NT2/D1 (cell line): Measurements from ENCODE around the gene GSS.

Source experiments
- SUZ12 ChIP-seq: IDR thresholded peaks from 2 replicates; pipeline ENCODE4 v1.6.1; 2011; ENCODE audit not compliant: insufficient read length, insufficient read depth; ENCODE audit errors: extremely low read depth
- YY1 ChIP-seq: IDR thresholded peaks from 2 replicates; pipeline ENCODE4 v1.6.1; 2011; ENCODE audit not compliant: insufficient read length, insufficient read depth
- ZNF274 ChIP-seq: IDR thresholded peaks from 2 replicates; pipeline ENCODE4 v1.6.1; 2011; ENCODE audit warnings: mild to moderate bottlenecking, low read depth, low read length

- TF ChIP-seq YY1 = no peak
- TF ChIP-seq SUZ12 = no peak
- no peak for TF ChIP-seq ZNF274
Observed at GRCh38 chr20:34970846-34971560, 15.4 kb upstream of the GSS start.
